Measurements from ENCODE around the gene RPLP1. TPM values are rescaled to one million over a fixed set of nuclear protein-coding genes. Genes with fewer than 3 reads are reported as not detected.
A peak's percentile ranks its signal among the peaks of the same experiment; 100 is the strongest.

RPLP1 gene
- total RNA-seq, 1 experiment from 2014 or later = 1,613 TPM

DNA sequence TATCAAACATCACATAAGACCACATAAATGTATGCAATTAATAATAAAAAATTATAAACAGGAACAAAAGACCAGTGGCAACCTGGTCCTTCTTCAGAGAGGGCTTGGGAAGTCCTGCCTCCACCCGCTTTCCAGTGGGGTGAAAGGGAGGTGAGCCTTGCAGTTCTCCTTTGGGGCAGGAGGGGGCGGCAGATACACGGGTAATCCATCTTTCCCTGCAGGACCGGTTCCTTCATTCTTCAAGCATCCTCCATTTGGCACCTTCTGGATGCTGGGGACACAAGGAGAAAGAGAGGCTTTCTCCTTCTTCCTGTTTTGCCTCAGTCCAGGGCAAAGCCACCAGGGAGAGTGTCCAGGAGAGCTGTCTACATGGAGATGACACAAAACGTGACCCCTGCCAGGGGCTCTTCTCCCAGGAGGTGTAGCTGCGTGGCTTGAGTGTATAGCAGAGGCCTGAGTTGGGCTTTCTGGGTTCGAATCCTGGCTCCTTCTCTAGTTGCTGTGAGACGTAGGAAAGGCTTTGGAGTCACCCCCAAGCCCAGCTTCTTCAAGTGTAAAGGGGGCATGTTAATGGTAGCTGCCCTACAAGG lies 23.2 kb downstream of the RPLP1 start:
- BruUV-seq (replicated peaks) = no TSS peak
- no peaks in the 10 kb centered on the region for H3K27me3 ChIP-seq (replicated peaks; ENCODE audit: insufficient read depth, low read depth, low read length, poor library complexity)
- H3K9me3 ChIP-seq (ENCODE audit: low read depth, low read length, poor library complexity, severe bottlenecking) = no peaks in the 10 kb centered on the region
- H3K27ac ChIP-seq (ENCODE audit: low read depth, low read length, poor library complexity, severe bottlenecking) = no peak overlapping the region
- no peak for TF ChIP-seq EZH2 (IDR thresholded peaks at IDR 0.05; ENCODE audit: borderline replicate concordance, low read depth, low read length, poor library complexity, severe bottlenecking)
- TF ChIP-seq, protein P1, sequence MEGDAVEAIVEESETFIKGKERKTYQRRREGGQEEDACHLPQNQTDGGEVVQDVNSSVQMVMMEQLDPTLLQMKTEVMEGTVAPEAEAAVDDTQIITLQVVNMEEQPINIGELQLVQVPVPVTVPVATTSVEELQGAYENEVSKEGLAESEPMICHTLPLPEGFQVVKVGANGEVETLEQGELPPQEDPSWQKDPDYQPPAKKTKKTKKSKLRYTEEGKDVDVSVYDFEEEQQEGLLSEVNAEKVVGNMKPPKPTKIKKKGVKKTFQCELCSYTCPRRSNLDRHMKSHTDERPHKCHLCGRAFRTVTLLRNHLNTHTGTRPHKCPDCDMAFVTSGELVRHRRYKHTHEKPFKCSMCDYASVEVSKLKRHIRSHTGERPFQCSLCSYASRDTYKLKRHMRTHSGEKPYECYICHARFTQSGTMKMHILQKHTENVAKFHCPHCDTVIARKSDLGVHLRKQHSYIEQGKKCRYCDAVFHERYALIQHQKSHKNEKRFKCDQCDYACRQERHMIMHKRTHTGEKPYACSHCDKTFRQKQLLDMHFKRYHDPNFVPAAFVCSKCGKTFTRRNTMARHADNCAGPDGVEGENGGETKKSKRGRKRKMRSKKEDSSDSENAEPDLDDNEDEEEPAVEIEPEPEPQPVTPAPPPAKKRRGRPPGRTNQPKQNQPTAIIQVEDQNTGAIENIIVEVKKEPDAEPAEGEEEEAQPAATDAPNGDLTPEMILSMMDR (conservative IDR thresholded peaks at IDR 0.05; ENCODE audit: low read depth, low read length) = peak; percentile 89
- peak; percentile 84 for DNase-seq (ENCODE audit: low spot score)
- no peaks in the 10 kb centered on the region for H3K4me1 ChIP-seq (ENCODE audit: insufficient read depth, low read length, poor library complexity, severe bottlenecking)
- ChIA-PET POLR2A (ENCODE audit: low non-redundant PET) (interaction anchor here (0.5 kb wide), 1 partner anchor 19 kb away, joined by 3 read pairs; no protein-coding TSS in a partner anchor), CTCF (interaction anchor here (0.6 to 0.7 kb wide), 2 partner anchors 24 to 441 kb away, joined by 3 to 13 read pairs; no protein-coding TSS in a partner anchor)
- H3K4me3 ChIP-seq (ENCODE audit: low read depth, low read length, poor library complexity, severe bottlenecking) = no peak overlapping the region
- H3K36me3 ChIP-seq (ENCODE audit: insufficient read depth, low read length, poor library complexity, severe bottlenecking) = no peaks in the 10 kb centered on the region
- intact Hi-C loops (cut with micrococcal nuclease; ENCODE audit: unreplicated experiment) = loop anchor here (5.0 to 10.0 kb wide), 4 partner anchors 251 to 1011 kb away; no protein-coding TSS in a partner anchor

DNA sequence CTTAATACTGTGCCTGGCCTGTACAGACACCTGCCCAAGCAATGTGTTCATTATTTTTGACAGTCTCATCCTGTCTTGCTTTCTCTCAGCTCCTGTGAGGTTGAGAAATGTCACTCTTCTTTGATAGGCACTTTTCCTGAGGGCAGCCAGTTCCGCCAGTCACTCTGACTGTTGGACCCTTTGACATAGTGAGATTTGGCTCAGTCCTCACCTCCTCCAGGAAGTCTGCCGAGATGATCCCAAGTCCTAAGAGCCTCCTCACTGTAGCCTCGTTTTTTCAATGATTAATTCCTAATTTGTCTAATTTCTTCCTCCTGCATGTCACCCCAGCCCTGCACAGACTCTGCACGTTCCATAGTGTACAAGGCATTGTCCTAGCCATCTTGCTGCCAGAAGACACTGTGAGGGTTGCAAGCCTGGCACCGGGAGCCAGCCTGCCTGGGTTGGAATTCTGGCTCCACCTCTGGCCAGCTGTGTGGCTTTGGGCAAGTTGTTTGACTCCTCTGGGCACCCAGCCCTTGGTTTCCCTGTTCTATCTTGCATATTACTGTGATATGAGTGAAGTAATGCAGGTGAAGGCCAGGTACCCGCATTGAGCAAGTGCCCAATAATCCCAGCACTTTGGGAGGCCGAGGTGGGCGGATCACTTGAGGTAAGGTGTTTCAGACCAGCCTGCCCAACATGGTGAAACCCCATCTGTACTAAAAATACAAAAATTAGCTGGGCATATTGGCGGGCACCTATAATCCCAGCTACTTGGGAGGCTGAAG lies 24.3 kb downstream of the RPLP1 start:
- no peaks in the 10 kb centered on the region for H3K4me1 ChIP-seq (ENCODE audit: insufficient read depth, low read length, poor library complexity, severe bottlenecking)
- DNase-seq (ENCODE audit: low spot score) = no peak
- POLR2A ChIA-PET (ENCODE audit: low non-redundant PET) = no interaction called here
- no peaks in the 10 kb centered on the region for H3K27me3 ChIP-seq (replicated peaks; ENCODE audit: insufficient read depth, low read depth, low read length, poor library complexity)
- intact Hi-C loops (cut with micrococcal nuclease; ENCODE audit: unreplicated experiment) = loop anchor here (5.0 to 10.0 kb wide), 4 partner anchors 250 to 1010 kb away; no protein-coding TSS in a partner anchor
- CTCF ChIA-PET = interaction anchor here (0.6 to 2.6 kb wide), 3 partner anchors 25 to 990 kb away, joined by 3 to 13 read pairs (median 12); no protein-coding TSS in a partner anchor
- no peak overlapping the region for H3K27ac ChIP-seq (ENCODE audit: low read depth, low read length, poor library complexity, severe bottlenecking)
- no peak overlapping the region for H3K4me3 ChIP-seq (ENCODE audit: low read depth, low read length, poor library complexity, severe bottlenecking)
- no TSS peak for BruUV-seq (replicated peaks)
- TF ChIP-seq, protein P1 (conservative IDR thresholded peaks at IDR 0.05; ENCODE audit: low read depth, low read length) = no peak
- TF ChIP-seq EZH2 (IDR thresholded peaks at IDR 0.05; ENCODE audit: borderline replicate concordance, low read depth, low read length, poor library complexity, severe bottlenecking) = no peak
- no peaks in the 10 kb centered on the region for H3K9me3 ChIP-seq (ENCODE audit: low read depth, low read length, poor library complexity, severe bottlenecking)
- no peaks in the 10 kb centered on the region for H3K36me3 ChIP-seq (ENCODE audit: insufficient read depth, low read length, poor library complexity, severe bottlenecking)

DNA sequence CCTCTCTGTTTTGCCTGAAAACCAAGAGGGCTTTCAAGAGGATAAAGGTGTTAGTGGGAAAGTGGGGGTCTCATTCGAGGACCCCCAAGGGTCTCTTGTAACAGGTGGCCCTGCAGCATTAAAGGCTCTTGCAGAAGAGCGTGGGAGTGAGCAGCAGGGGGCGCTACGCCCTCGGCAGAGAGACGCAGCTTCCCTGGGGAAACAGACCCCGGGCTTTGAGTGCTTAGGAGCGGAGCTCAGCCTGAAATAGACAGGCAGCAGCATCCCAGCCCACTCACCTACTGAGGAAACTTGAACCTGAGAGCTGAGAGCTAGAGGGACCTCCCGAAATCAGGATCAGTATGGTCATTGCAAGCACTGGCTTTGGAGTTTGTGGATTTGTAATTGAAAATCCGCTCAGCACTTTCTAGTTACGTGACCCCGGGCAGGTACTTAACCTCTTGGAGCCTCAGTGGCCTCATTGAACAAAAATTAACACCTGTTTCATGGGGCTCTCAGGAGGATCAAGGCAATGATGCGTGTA lies 25.7 kb downstream of the RPLP1 start:
- DNase-seq (ENCODE audit: low spot score) = peak; percentile 82
- POLR2A ChIA-PET (ENCODE audit: low non-redundant PET) = no interaction called here
- BruUV-seq (replicated peaks) = no TSS peak
- Histone ChIP-seq H3K9me3 (ENCODE audit: low read depth, low read length, poor library complexity, severe bottlenecking) (no peaks in the 10 kb centered on the region), H3K27me3 (replicated peaks; ENCODE audit: insufficient read depth, low read depth, low read length, poor library complexity) (no peaks in the 10 kb centered on the region), H3K36me3 (ENCODE audit: insufficient read depth, low read length, poor library complexity, severe bottlenecking) (no peaks in the 10 kb centered on the region), H3K4me1 (ENCODE audit: insufficient read depth, low read length, poor library complexity, severe bottlenecking) (no peaks in the 10 kb centered on the region), H3K27ac (ENCODE audit: low read depth, low read length, poor library complexity, severe bottlenecking) (no peak overlapping the region), H3K4me3 (ENCODE audit: low read depth, low read length, poor library complexity, severe bottlenecking) (no peak overlapping the region)
- intact Hi-C loops (cut with micrococcal nuclease; ENCODE audit: unreplicated experiment) = loop anchor here (5.0 to 10.0 kb wide), 4 partner anchors 249 to 1009 kb away; no protein-coding TSS in a partner anchor
- no peak for TF ChIP-seq EZH2 (IDR thresholded peaks at IDR 0.05; ENCODE audit: borderline replicate concordance, low read depth, low read length, poor library complexity, severe bottlenecking)
- TF ChIP-seq, protein P1 (conservative IDR thresholded peaks at IDR 0.05; ENCODE audit: low read depth, low read length) = peak; percentile 97
- CTCF ChIA-PET = interaction anchor here (0.6 to 2.6 kb wide), 7 partner anchors 11 to 1244 kb away, joined by 3 to 12 read pairs (median 3); no protein-coding TSS in a partner anchor
